Osteoblast (primary cell): ENCODE results near the gene RREB1. TPM values are rescaled to one million over a fixed set of nuclear protein-coding genes. Genes with fewer than 3 reads are reported as not detected.

ENCODE experiments used
- DNase-seq: peaks from one replicate; pipeline ENCODE4 v3.0.0; 2011; ENCODE audit warnings: low spot score, mixed read lengths; ENCODE audit not compliant: insufficient read length; ENCODE audit errors: missing footprints
- H2AFZ ChIP-seq: 2 replicates; pipeline ENCODE4 v1.6.0; 2011; ENCODE audit warnings: mild to moderate bottlenecking, low read length
- H3K27ac ChIP-seq: 2 replicates; pipeline ENCODE4 v1.5.1; 2011; ENCODE audit warnings: mild to moderate bottlenecking, low read depth, low read length, moderate library complexity
- H3K27me3 ChIP-seq: 2 replicates; pipeline ENCODE4 v1.6.0; 2012; ENCODE audit warnings: mild to moderate bottlenecking, control low read depth, inconsistent platforms, low read length, moderate library complexity; ENCODE audit not compliant: insufficient read depth
- H3K36me3 ChIP-seq: 2 replicates; pipeline ENCODE4 v1.5.1; 2011; ENCODE audit warnings: mild to moderate bottlenecking, low read length, control low read depth, moderate library complexity; ENCODE audit not compliant: insufficient read depth
- H3K4me1 ChIP-seq: 2 replicates; pipeline ENCODE4 v1.5.1; 2011; ENCODE audit warnings: mild to moderate bottlenecking, low read length, control low read depth, moderate library complexity; ENCODE audit not compliant: insufficient read depth
- H3K4me2 ChIP-seq: 2 replicates; pipeline ENCODE4 v1.6.0; 2011; ENCODE audit warnings: mild to moderate bottlenecking, low read length; ENCODE audit not compliant: insufficient read depth
- H3K4me3 ChIP-seq: fragments of 200-600 bp; sonication (generic); 3 replicates; pipeline ENCODE4 v1.5.1; 2012; ENCODE audit warnings: mild to moderate bottlenecking, low read length, inconsistent platforms; ENCODE audit not compliant: insufficient read depth
- H3K79me2 ChIP-seq: 2 replicates; pipeline ENCODE4 v1.6.0; 2012; ENCODE audit warnings: mild to moderate bottlenecking, low read length, control low read depth, inconsistent platforms; ENCODE audit not compliant: insufficient read depth
- H3K9me3 ChIP-seq: 2 replicates; pipeline ENCODE4 v1.5.1; 2011; ENCODE audit warnings: low read depth, low read length, control low read depth
- H4K20me1 ChIP-seq: 2 replicates; pipeline ENCODE4 v1.6.0; 2012; ENCODE audit warnings: mild to moderate bottlenecking, low read length, control low read depth; ENCODE audit not compliant: insufficient read depth
- total RNA-seq: library from RNA; depleted of rRNA; stranded (reverse); fragments of >200 nt; gene quantifications from 2 replicates; pipeline ENCODE4 v1.2.3, GENCODE V29; 2012
- TF ChIP-seq, protein P1 (sequence below): IDR thresholded peaks from 2 replicates; pipeline ENCODE4 v1.5.1; 2011; ENCODE audit warnings: mild to moderate bottlenecking, low read depth, low read length, moderate library complexity; ENCODE audit errors: extremely low read depth

RREB1 gene
- total RNA-seq, 1 donor = 29.3 TPM

DNA sequence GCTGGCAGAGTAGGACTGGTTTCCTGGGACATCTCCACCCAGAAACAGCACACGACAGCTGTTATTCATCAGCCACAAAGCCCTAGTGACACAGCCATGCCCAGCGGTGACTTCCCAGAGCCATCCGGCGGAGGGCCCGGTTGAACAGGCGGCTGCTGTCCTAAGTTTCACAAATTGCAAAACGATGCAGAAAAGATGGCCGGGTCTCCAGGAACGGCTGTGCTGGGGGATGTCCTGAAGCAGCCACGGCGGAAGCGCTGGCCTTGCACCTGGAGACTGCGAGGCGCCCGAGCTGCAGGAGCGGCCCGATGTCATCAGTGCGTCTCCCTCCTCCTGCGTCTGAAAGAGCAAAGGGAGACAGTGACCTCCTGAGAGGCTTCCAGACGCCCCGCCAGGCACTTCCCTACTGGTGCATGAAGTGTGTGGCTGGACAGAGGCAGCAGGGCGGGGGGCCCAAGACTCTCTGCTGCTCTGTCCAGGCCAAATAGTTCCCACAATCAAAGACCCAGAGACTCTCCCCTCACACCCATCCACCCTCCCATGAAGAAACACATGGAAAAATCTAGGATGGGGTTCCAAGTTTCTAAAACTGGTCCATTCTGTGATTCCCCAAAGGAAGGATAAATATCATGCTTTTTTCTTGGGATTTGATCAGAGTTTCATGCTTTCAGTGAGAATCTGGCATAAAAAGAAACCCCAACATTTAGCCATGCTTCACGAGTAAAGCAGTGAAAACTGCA, 161.2 kb downstream of the RREB1 start:
- H3K27me3 ChIP-seq = no peaks in the 10 kb centered on the region
- no peaks in the 10 kb centered on the region for H4K20me1 ChIP-seq
- H3K4me2 ChIP-seq = no peak overlapping the region
- H3K9me3 ChIP-seq = peaks cover 2% of the 10 kb centered on the region
- peak; percentile 36 for DNase-seq
- no peaks in the 10 kb centered on the region for H3K36me3 ChIP-seq
- peaks cover 13% of the 10 kb centered on the region for H3K4me1 ChIP-seq
- no peak overlapping the region for H2AFZ ChIP-seq
- TF ChIP-seq, protein P1, sequence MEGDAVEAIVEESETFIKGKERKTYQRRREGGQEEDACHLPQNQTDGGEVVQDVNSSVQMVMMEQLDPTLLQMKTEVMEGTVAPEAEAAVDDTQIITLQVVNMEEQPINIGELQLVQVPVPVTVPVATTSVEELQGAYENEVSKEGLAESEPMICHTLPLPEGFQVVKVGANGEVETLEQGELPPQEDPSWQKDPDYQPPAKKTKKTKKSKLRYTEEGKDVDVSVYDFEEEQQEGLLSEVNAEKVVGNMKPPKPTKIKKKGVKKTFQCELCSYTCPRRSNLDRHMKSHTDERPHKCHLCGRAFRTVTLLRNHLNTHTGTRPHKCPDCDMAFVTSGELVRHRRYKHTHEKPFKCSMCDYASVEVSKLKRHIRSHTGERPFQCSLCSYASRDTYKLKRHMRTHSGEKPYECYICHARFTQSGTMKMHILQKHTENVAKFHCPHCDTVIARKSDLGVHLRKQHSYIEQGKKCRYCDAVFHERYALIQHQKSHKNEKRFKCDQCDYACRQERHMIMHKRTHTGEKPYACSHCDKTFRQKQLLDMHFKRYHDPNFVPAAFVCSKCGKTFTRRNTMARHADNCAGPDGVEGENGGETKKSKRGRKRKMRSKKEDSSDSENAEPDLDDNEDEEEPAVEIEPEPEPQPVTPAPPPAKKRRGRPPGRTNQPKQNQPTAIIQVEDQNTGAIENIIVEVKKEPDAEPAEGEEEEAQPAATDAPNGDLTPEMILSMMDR = no peak
- H3K79me2 ChIP-seq = no peaks in the 10 kb centered on the region
- no peak overlapping the region for H3K4me3 ChIP-seq
- H3K27ac ChIP-seq = no peak overlapping the region

DNA sequence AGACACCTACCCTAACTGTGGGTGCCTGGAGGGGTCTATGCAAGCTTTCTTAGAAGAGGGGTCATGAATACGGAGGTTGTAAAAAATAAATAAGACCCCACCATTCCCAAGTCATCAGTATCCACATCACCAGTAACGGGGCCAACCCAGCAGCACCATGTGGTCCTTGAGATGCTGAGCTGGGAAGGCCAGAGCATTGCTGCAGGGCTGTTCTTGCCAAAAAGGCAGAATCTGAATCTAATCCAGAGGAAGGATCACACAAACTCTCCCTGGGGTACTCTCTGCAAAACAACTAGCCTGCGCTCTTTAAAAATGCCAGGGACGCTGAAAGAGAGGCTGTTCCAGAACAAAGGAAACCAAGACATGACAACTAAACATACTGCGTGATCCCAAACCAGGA, 162.1 kb downstream of the RREB1 start:
- H3K4me2 ChIP-seq = no peak overlapping the region
- H3K9me3 ChIP-seq = peaks cover 2% of the 10 kb centered on the region
- H2AFZ ChIP-seq = no peak overlapping the region
- H3K27me3 ChIP-seq = no peaks in the 10 kb centered on the region
- no peaks in the 10 kb centered on the region for H4K20me1 ChIP-seq
- no peaks in the 10 kb centered on the region for H3K79me2 ChIP-seq
- TF ChIP-seq, protein P1 = no peak
- no peak overlapping the region for H3K27ac ChIP-seq
- peaks cover 13% of the 10 kb centered on the region for H3K4me1 ChIP-seq
- DNase-seq = peak; percentile 25
- H3K4me3 ChIP-seq = no peak overlapping the region
- H3K36me3 ChIP-seq = no peaks in the 10 kb centered on the region

GRCh38 chr6:7270320-7271204, 162.8 kb downstream of the RREB1 start:
- DNase-seq = peak; percentile 19
- H3K27me3 ChIP-seq = no peaks in the 10 kb centered on the region

More at GRCh38 chr6:7270320-7271204, 162.8 kb downstream of the RREB1 start:
- H2AFZ ChIP-seq = no peak overlapping the region
- H3K9me3 ChIP-seq = peaks cover 2% of the 10 kb centered on the region
- H3K4me2 ChIP-seq = no peak overlapping the region
- H3K27ac ChIP-seq = no peak overlapping the region
- TF ChIP-seq, protein P1 = no peak
- H3K79me2 ChIP-seq = no peaks in the 10 kb centered on the region
- H3K4me1 ChIP-seq = peaks cover 13% of the 10 kb centered on the region
- H3K36me3 ChIP-seq = no peaks in the 10 kb centered on the region
- H3K4me3 ChIP-seq = no peak overlapping the region
- no peaks in the 10 kb centered on the region for H4K20me1 ChIP-seq
